GM10847 (cell line): ENCODE results near the gene ANKRD9.

Experiments used
- POLR2A ChIP-seq: IDR thresholded peaks from 2 replicates; pipeline ENCODE4 v1.6.1; 2011; ENCODE audit not compliant: insufficient read length; ENCODE audit errors: extremely low read depth

Gene ANKRD9

GRCh38 chr14:102517392-102518062 is 8.0 kb upstream of the ANKRD9 start:
- TF ChIP-seq POLR2A = no peak

- no peak for TF ChIP-seq POLR2A
These were observed 7.2 kb upstream of the ANKRD9 start for GRCh38 chr14:102516531-102517391.

GRCh38 chr14:102514987-102515733 is 5.6 kb upstream of the ANKRD9 start:
- TF ChIP-seq POLR2A = no peak

GRCh38 chr14:102513899-102514772 is 4.6 kb upstream of the ANKRD9 start:
- TF ChIP-seq POLR2A = no peak

GRCh38 chr14:102512793-102513300 is 3.3 kb upstream of the ANKRD9 start:
- TF ChIP-seq POLR2A = no peak

GRCh38 chr14:102511538-102511937 is 2.0 kb upstream of the ANKRD9 start:
- TF ChIP-seq POLR2A = no peak

GRCh38 chr14:102510616-102511520 is 1.3 kb upstream of the ANKRD9 start:
- TF ChIP-seq POLR2A = no peak

GRCh38 chr14:102508774-102509745 is 516 bp downstream of the ANKRD9 start:
- TF ChIP-seq POLR2A = no peak

GRCh38 chr14:102508410-102508773 is 1.2 kb downstream of the ANKRD9 start:
- TF ChIP-seq POLR2A = no peak

GRCh38 chr14:102507857-102508312 is 1.7 kb downstream of the ANKRD9 start:
- no peak for TF ChIP-seq POLR2A

- TF ChIP-seq POLR2A = no peak
These were observed 2.3 kb downstream of the ANKRD9 start for GRCh38 chr14:102507081-102507856.

GRCh38 chr14:102506626-102506925 is 3.0 kb downstream of the ANKRD9 start:
- no peak for TF ChIP-seq POLR2A
